ENCODE results near the gene VPS37C.
A peak's percentile ranks its signal among the peaks of the same experiment; 100 is the strongest.

The VPS37C gene

DNA sequence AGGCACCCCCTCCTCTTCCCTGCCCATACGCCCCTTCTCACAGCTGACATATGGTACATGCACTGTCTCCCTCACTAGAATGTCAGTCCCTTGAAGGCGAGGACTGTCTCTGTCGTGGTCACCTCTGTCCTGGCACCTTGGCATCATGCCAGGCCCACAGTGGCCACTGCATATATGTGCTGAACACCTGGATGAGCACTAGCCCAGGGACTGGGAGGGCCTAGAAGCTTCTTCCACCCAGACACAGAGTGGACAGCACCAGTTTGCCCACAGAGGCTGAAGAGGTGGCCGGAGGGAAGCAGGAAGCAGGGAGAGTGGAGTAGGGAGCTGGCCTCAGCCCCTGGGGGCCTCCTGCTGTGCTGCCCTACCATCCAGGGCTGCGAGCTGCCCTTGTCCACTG is 28.6 kb downstream of the VPS37C start:
- Histone ChIP-seq H2BK120ac (ENCODE audit: insufficient read depth, low read length, poor library complexity) (no peak overlapping the region), H3K9ac (ENCODE audit: low read length) (no peak overlapping the region), H4K91ac (ENCODE audit: low read depth, low read length) (no peak overlapping the region), H3K4me3 (ENCODE audit: low read depth, low read length) (peak overlapping the region; percentile 41), H2AFZ (ENCODE audit: insufficient read depth, low read length, poor library complexity) (no peak overlapping the region), H4K8ac (ENCODE audit: low read depth, low read length) (no peak overlapping the region), H3K79me2 (ENCODE audit: control insufficient read depth, insufficient read depth, low read length, poor library complexity) (no peaks in the 10 kb centered on the region), H3K4ac (ENCODE audit: low read depth, low read length) (no peak overlapping the region), H2BK5ac (ENCODE audit: low read depth, low read length, poor library complexity) (no peak overlapping the region), H2AK5ac (ENCODE audit: low read length) (no peak overlapping the region), H3K18ac (ENCODE audit: low read length) (no peak overlapping the region), H3K79me1 (ENCODE audit: low read length) (no peaks in the 10 kb centered on the region), H3K36me3 (ENCODE audit: control insufficient read depth in 1 of 2, insufficient read depth in 2 of 2, low read length in 2 of 2) (peaks cover 28 to 32% of the 10 kb centered on the region in 2 experiments), H3K9me3 (ENCODE audit: insufficient read depth, low read depth, low read length) (no peaks in the 10 kb centered on the region), H3K4me1 (ENCODE audit: control insufficient read depth in 1 of 2, insufficient read depth in 2 of 2, low read length in 2 of 2) (peaks cover 0 to 5% of the 10 kb centered on the region in 2 experiments), H2BK12ac (ENCODE audit: low read length) (no peak overlapping the region), H3K27me3 (ENCODE audit: insufficient read depth, low read length) (no peaks in the 10 kb centered on the region), H3K27ac (ENCODE audit: low read depth, low read length) (no peak overlapping the region), H4K12ac (ENCODE audit: low read depth, low read length) (no peak overlapping the region), H3K4me2 (ENCODE audit: low read length) (no peak overlapping the region), H3K14ac (ENCODE audit: low read length) (no peak overlapping the region), H3K23ac (ENCODE audit: low read length) (no peak overlapping the region)
- no peak for DNase-seq
- WGBS (ENCODE audit: extremely low coverage, insufficient coverage, insufficient read length) = no CpG with 5 or more reads among the region's 5 CpGs

DNA sequence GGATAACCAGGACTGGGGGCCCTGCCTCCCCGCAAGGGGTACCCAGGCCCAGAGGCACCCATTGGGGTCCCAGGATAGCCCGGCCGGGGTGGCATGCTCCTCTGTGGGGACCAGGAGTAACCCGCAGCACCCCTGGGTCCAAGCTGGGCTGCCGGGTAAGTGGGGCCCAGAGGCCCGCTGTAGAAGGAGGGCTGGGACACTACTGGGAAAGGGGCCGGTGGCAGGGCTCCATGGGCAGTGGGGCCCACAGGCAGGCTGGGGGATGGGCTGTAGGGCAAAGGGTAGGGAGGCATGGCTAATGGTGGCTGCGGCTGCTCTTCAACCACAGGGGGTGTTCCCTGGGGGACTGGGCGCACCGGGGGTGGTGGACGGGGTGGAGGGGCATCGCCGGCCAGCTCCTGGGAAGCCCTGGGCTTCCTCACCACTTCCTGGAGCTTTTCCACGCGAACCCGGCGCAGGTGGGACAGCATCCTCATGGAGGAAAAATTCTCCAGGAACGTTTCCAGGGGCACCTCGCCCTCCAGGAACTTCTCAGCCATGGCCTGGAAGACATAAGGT is 29.1 kb downstream of the VPS37C start:
- H3K27me3 ChIP-seq (ENCODE audit: insufficient read depth, low read length) = no peaks in the 10 kb centered on the region
- H2AK5ac ChIP-seq (ENCODE audit: low read length) = no peak overlapping the region
- no peak for DNase-seq
- no CpG with 5 or more reads among the region's 19 CpGs for WGBS (ENCODE audit: extremely low coverage, insufficient coverage, insufficient read length)
- H2BK5ac ChIP-seq (ENCODE audit: low read depth, low read length, poor library complexity) = no peak overlapping the region
- no peak overlapping the region for H3K9ac ChIP-seq (ENCODE audit: low read length)
- peaks cover 0 to 5% of the 10 kb centered on the region in 2 experiments for H3K4me1 ChIP-seq (ENCODE audit: control insufficient read depth in 1 of 2, insufficient read depth in 2 of 2, low read length in 2 of 2)
- peak overlapping the region; percentile 41 for H3K4me3 ChIP-seq (ENCODE audit: low read depth, low read length)
- H2AFZ ChIP-seq (ENCODE audit: insufficient read depth, low read length, poor library complexity) = no peak overlapping the region
- H4K12ac ChIP-seq (ENCODE audit: low read depth, low read length) = no peak overlapping the region
- no peak overlapping the region for H3K18ac ChIP-seq (ENCODE audit: low read length)
- no peak overlapping the region for H3K4me2 ChIP-seq (ENCODE audit: low read length)
- no peak overlapping the region for H4K91ac ChIP-seq (ENCODE audit: low read depth, low read length)
- H4K8ac ChIP-seq (ENCODE audit: low read depth, low read length) = no peak overlapping the region
- no peak overlapping the region for H3K14ac ChIP-seq (ENCODE audit: low read length)
- no peak overlapping the region for H3K23ac ChIP-seq (ENCODE audit: low read length)
- H2BK120ac ChIP-seq (ENCODE audit: insufficient read depth, low read length, poor library complexity) = no peak overlapping the region
- H3K79me1 ChIP-seq (ENCODE audit: low read length) = no peaks in the 10 kb centered on the region
- H3K27ac ChIP-seq (ENCODE audit: low read depth, low read length) = no peak overlapping the region
- H3K9me3 ChIP-seq (ENCODE audit: insufficient read depth, low read depth, low read length) = no peaks in the 10 kb centered on the region
- H3K79me2 ChIP-seq (ENCODE audit: control insufficient read depth, insufficient read depth, low read length, poor library complexity) = no peaks in the 10 kb centered on the region
- H2BK12ac ChIP-seq (ENCODE audit: low read length) = no peak overlapping the region
- peaks cover 27 to 28% of the 10 kb centered on the region in 2 experiments for H3K36me3 ChIP-seq (ENCODE audit: control insufficient read depth in 1 of 2, insufficient read depth in 2 of 2, low read length in 2 of 2)
- H3K4ac ChIP-seq (ENCODE audit: low read depth, low read length) = no peak overlapping the region

DNA sequence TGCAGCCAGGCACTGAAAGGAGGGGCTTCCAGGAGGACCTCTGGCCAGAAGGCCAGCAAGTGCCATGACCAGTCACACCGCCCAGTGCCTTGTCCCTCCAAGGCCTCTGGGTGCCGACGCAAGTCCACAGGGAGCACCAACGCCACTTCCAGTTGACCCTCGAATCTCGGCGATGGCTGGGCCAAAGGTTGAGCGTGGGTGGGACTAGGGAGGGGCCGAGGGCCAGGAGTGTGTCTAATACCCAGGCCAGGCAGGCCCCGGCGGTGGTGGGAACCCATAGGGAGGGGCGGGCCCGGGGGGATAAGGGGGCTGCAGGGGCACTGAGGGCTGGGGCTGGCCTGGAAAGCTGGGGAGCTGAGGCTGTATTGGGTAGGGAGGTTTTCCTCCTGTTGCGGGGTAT is 29.6 kb downstream of the VPS37C start:
- no peak overlapping the region for H2BK120ac ChIP-seq (ENCODE audit: insufficient read depth, low read length, poor library complexity)
- H2BK12ac ChIP-seq (ENCODE audit: low read length) = no peak overlapping the region
- H3K23ac ChIP-seq (ENCODE audit: low read length) = no peak overlapping the region
- H3K9me3 ChIP-seq (ENCODE audit: insufficient read depth, low read depth, low read length) = no peaks in the 10 kb centered on the region
- no peak overlapping the region for H3K4me3 ChIP-seq (ENCODE audit: low read depth, low read length)
- H3K27me3 ChIP-seq (ENCODE audit: insufficient read depth, low read length) = no peaks in the 10 kb centered on the region
- H3K4ac ChIP-seq (ENCODE audit: low read depth, low read length) = no peak overlapping the region
- no peak for DNase-seq
- no peak overlapping the region for H2BK5ac ChIP-seq (ENCODE audit: low read depth, low read length, poor library complexity)
- no peak overlapping the region for H3K27ac ChIP-seq (ENCODE audit: low read depth, low read length)
- no peaks in the 10 kb centered on the region for H3K79me1 ChIP-seq (ENCODE audit: low read length)
- WGBS (ENCODE audit: extremely low coverage, insufficient coverage, insufficient read length) = no CpG with 5 or more reads among the region's 14 CpGs
- no peak overlapping the region for H4K8ac ChIP-seq (ENCODE audit: low read depth, low read length)
- H3K4me1 ChIP-seq (ENCODE audit: control insufficient read depth in 1 of 2, insufficient read depth in 2 of 2, low read length in 2 of 2) = peaks cover 0 to 5% of the 10 kb centered on the region in 2 experiments
- H2AK5ac ChIP-seq (ENCODE audit: low read length) = no peak overlapping the region
- H3K36me3 ChIP-seq (ENCODE audit: control insufficient read depth in 1 of 2, insufficient read depth in 2 of 2, low read length in 2 of 2) = peaks cover 27 to 28% of the 10 kb centered on the region in 2 experiments
- no peak overlapping the region for H3K18ac ChIP-seq (ENCODE audit: low read length)
- no peak overlapping the region for H2AFZ ChIP-seq (ENCODE audit: insufficient read depth, low read length, poor library complexity)
- H3K9ac ChIP-seq (ENCODE audit: low read length) = no peak overlapping the region
- H3K4me2 ChIP-seq (ENCODE audit: low read length) = no peak overlapping the region
- no peaks in the 10 kb centered on the region for H3K79me2 ChIP-seq (ENCODE audit: control insufficient read depth, insufficient read depth, low read length, poor library complexity)
- no peak overlapping the region for H3K14ac ChIP-seq (ENCODE audit: low read length)
- H4K12ac ChIP-seq (ENCODE audit: low read depth, low read length) = no peak overlapping the region
- H4K91ac ChIP-seq (ENCODE audit: low read depth, low read length) = no peak overlapping the region

DNA sequence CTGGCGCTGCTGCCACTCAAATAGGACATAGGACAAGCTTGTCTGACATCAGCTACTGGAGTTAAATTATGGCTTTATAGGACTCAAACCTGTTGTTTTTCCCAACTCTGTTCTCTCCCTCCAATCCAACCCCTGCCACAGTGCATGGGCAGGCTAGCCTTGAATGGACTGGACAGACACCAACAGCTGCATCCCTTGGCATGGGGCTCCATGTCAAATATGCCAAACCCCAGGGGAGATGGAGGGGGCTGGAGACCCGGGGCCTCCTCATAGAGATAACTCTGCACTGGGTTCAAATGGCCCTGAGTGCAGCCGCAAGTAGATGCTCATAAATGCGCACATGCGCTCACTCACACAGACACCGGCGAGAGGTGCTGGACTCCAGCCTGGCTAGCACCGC is 30.0 kb downstream of the VPS37C start:
- H3K27me3 ChIP-seq (ENCODE audit: insufficient read depth, low read length) = no peaks in the 10 kb centered on the region
- no peak overlapping the region for H3K27ac ChIP-seq (ENCODE audit: low read depth, low read length)
- no peak overlapping the region for H2AK5ac ChIP-seq (ENCODE audit: low read length)
- no peak overlapping the region for H3K4me3 ChIP-seq (ENCODE audit: low read depth, low read length)
- H3K79me1 ChIP-seq (ENCODE audit: low read length) = no peaks in the 10 kb centered on the region
- H3K9me3 ChIP-seq (ENCODE audit: insufficient read depth, low read depth, low read length) = no peaks in the 10 kb centered on the region
- no peak overlapping the region for H4K12ac ChIP-seq (ENCODE audit: low read depth, low read length)
- peaks cover 0 to 5% of the 10 kb centered on the region in 2 experiments for H3K4me1 ChIP-seq (ENCODE audit: control insufficient read depth in 1 of 2, insufficient read depth in 2 of 2, low read length in 2 of 2)
- no peak overlapping the region for H4K8ac ChIP-seq (ENCODE audit: low read depth, low read length)
- H3K23ac ChIP-seq (ENCODE audit: low read length) = no peak overlapping the region
- no peak for DNase-seq
- H3K14ac ChIP-seq (ENCODE audit: low read length) = no peak overlapping the region
- no CpG with 5 or more reads among the region's 8 CpGs for WGBS (ENCODE audit: extremely low coverage, insufficient coverage, insufficient read length)
- H2BK5ac ChIP-seq (ENCODE audit: low read depth, low read length, poor library complexity) = no peak overlapping the region
- no peak overlapping the region for H3K18ac ChIP-seq (ENCODE audit: low read length)
- H3K36me3 ChIP-seq (ENCODE audit: control insufficient read depth in 1 of 2, insufficient read depth in 2 of 2, low read length in 2 of 2) = peaks cover 27 to 28% of the 10 kb centered on the region in 2 experiments
- H2BK12ac ChIP-seq (ENCODE audit: low read length) = no peak overlapping the region
- no peak overlapping the region for H3K9ac ChIP-seq (ENCODE audit: low read length)
- no peak overlapping the region for H4K91ac ChIP-seq (ENCODE audit: low read depth, low read length)
- no peak overlapping the region for H3K4me2 ChIP-seq (ENCODE audit: low read length)
- H2AFZ ChIP-seq (ENCODE audit: insufficient read depth, low read length, poor library complexity) = no peak overlapping the region
- no peak overlapping the region for H2BK120ac ChIP-seq (ENCODE audit: insufficient read depth, low read length, poor library complexity)
- no peak overlapping the region for H3K4ac ChIP-seq (ENCODE audit: low read depth, low read length)
- H3K79me2 ChIP-seq (ENCODE audit: control insufficient read depth, insufficient read depth, low read length, poor library complexity) = no peaks in the 10 kb centered on the region

Measured in trophoblast cell (in vitro differentiated cells and primary cell).